ENCODE measurements around the gene ZBTB7C. TPM values are rescaled to one million over a fixed set of nuclear protein-coding genes. Genes with fewer than 3 reads are reported as not detected.

ZBTB7C gene
- total RNA-seq, 6 donors from 2014 or later: 6.1 to 18.1 (median 12.2) TPM

DNA sequence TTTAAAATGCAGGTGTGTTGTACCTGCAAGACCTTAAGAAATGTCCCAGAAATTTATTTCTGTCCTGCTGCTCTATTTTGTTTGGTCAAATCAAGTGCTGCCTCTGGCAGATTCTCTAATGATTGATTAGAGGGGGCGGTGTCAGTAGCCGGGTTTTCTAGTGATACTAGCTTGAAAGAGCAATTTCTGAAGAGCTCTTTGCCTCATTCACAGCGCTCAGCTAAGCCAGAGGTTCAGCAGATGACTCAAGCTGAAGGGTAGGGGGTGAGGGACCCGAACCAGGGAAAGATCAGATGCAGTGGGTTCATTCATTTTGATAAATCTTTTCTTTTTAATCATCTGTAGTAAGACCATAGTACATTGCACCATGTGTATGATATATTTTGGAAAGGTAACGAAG is 15.0 kb downstream of the ZBTB7C start:
- TF ChIP-seq EP300 (IDR thresholded peaks at IDR 0.05) (no peak), POLR2AphosphoS5 (IDR thresholded peaks at IDR 0.05) (no peak), POLR2A (IDR thresholded peaks at IDR 0.05) (no peak)
- TF ChIP-seq, protein P1, sequence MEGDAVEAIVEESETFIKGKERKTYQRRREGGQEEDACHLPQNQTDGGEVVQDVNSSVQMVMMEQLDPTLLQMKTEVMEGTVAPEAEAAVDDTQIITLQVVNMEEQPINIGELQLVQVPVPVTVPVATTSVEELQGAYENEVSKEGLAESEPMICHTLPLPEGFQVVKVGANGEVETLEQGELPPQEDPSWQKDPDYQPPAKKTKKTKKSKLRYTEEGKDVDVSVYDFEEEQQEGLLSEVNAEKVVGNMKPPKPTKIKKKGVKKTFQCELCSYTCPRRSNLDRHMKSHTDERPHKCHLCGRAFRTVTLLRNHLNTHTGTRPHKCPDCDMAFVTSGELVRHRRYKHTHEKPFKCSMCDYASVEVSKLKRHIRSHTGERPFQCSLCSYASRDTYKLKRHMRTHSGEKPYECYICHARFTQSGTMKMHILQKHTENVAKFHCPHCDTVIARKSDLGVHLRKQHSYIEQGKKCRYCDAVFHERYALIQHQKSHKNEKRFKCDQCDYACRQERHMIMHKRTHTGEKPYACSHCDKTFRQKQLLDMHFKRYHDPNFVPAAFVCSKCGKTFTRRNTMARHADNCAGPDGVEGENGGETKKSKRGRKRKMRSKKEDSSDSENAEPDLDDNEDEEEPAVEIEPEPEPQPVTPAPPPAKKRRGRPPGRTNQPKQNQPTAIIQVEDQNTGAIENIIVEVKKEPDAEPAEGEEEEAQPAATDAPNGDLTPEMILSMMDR (IDR thresholded peaks at IDR 0.05): no peak
- no peaks in the 10 kb centered on the region for H3K36me3 ChIP-seq
- no peak overlapping the region for H3K4me3 ChIP-seq
- ATAC-seq (ENCODE audit: low FRiP score in 2 of 2): no peak
- no peaks in the 10 kb centered on the region for H3K9me3 ChIP-seq
- 68 to 76% methylated on average over 5 of the region's 5 CpGs for WGBS, 2 donors
- no peak overlapping the region for H3K27ac ChIP-seq
- H3K4me1 ChIP-seq: peaks cover 4 to 20% (median 15%) of the 10 kb centered on the region in 4 donors
- DNase-seq: no peak
- H3K27me3 ChIP-seq: no peaks in the 10 kb centered on the region

DNA sequence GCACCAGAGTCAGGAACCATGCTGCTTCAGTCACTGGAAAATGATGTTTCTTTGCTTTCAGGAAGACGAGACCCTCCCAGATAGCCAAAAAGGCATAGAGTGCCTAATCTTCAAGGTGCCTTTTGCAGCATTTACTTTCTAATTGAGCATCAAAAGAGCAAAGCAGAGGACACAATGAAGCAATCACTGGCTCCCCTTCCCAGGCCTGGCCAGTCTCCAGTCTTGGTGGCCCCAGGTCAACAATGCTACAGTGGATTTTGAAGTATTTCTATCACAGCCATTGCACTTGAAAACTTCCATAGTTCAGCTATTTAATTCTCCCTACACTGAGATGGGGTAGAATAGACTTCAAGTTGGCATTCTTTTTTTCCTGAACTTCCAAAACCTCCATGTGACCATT is 15.4 kb downstream of the ZBTB7C start:
- no peak for DNase-seq
- H3K27ac ChIP-seq: no peak overlapping the region

DNA sequence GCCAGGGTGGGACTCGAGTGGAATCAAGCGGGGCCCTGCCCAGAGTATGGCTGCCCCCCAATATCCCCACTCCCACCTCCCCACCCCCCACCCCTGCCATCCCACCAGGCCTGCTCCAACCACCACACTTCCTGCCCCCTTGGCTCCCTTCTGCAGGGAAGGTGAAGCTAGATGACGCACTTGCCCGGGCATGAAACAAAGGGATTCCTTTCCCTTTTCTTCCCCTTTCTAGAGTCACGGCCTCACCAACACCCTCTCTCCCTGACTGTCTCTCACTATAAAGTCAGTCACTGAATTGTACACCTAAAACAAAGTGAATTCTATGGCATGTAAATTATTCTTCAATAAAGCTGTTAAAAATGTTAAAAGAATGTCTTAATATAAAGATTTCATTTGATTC is 16.0 kb downstream of the ZBTB7C start:
- 63 to 82% methylated on average over 2 to 5 of the region's 5 CpGs for WGBS, 2 donors

More for the DNA sequence above, 15.4 kb downstream of the ZBTB7C start:
- H3K27me3 ChIP-seq: no peaks in the 10 kb centered on the region
- H3K9me3 ChIP-seq: no peaks in the 10 kb centered on the region
- 25 to 74% methylated on average over 1 of the region's 1 CpG for WGBS, 2 donors
- peaks cover 4 to 20% (median 15%) of the 10 kb centered on the region in 4 donors for H3K4me1 ChIP-seq
- H3K4me3 ChIP-seq: no peak overlapping the region
- ATAC-seq (ENCODE audit: low FRiP score in 2 of 2): no peak
- no peaks in the 10 kb centered on the region for H3K36me3 ChIP-seq
- TF ChIP-seq, protein P1 (IDR thresholded peaks at IDR 0.05): no peak
- TF ChIP-seq EP300 (IDR thresholded peaks at IDR 0.05) (no peak), POLR2AphosphoS5 (IDR thresholded peaks at IDR 0.05) (no peak), POLR2A (IDR thresholded peaks at IDR 0.05) (no peak)

DNA sequence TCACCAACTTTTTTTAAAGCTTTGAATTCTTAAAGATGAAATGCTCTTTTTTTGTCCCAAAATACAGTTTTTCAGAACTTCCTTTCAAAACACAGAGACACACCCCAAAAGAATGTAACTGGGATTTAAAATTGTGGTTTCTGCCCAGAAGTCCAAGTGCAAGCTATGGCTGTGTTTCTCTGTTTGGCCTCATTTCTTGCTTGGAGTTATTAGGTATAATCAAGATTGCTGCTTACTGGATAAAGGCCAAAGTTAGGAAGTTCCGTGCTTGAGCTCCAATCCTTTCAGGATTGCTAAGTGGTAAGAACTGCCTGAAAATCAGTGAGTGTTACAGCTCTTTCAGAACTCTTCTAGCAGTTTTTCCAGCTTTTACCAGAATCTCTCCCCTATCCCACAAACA is 16.9 kb downstream of the ZBTB7C start:
- TF ChIP-seq, protein P1 (IDR thresholded peaks at IDR 0.05): no peak
- TF ChIP-seq EP300 (IDR thresholded peaks at IDR 0.05) (no peak), POLR2A (IDR thresholded peaks at IDR 0.05) (no peak), POLR2AphosphoS5 (IDR thresholded peaks at IDR 0.05) (no peak)
- DNase-seq (no peak), ATAC-seq (ENCODE audit: low FRiP score in 2 of 2) (no peak)
- Histone ChIP-seq H3K27me3 (no peaks in the 10 kb centered on the region), H3K4me3 (no peak overlapping the region), H3K4me1 (peaks cover 4 to 20% (median 15%) of the 10 kb centered on the region in 4 donors), H3K36me3 (no peaks in the 10 kb centered on the region), H3K27ac (peak overlapping the region in 1 of 4 donors; percentile 39), H3K9me3 (no peaks in the 10 kb centered on the region)
- WGBS, 2 donors: 50 to 53% methylated on average over 1 of the region's 1 CpG

More for the DNA sequence above, 16.0 kb downstream of the ZBTB7C start:
- H3K36me3 ChIP-seq: no peaks in the 10 kb centered on the region
- H3K27me3 ChIP-seq: no peaks in the 10 kb centered on the region
- ATAC-seq (ENCODE audit: low FRiP score in 2 of 2) (no peak), DNase-seq (no peak)
- H3K27ac ChIP-seq: peak overlapping the region in 2 of 4 donors; percentile 39 to 44
- TF ChIP-seq EP300 (IDR thresholded peaks at IDR 0.05) (no peak), POLR2A (IDR thresholded peaks at IDR 0.05) (no peak), POLR2AphosphoS5 (IDR thresholded peaks at IDR 0.05) (no peak)
- TF ChIP-seq, protein P1 (IDR thresholded peaks at IDR 0.05): no peak
- no peak overlapping the region for H3K4me3 ChIP-seq
- H3K9me3 ChIP-seq: no peaks in the 10 kb centered on the region
- peaks cover 4 to 20% (median 15%) of the 10 kb centered on the region in 4 donors for H3K4me1 ChIP-seq

DNA sequence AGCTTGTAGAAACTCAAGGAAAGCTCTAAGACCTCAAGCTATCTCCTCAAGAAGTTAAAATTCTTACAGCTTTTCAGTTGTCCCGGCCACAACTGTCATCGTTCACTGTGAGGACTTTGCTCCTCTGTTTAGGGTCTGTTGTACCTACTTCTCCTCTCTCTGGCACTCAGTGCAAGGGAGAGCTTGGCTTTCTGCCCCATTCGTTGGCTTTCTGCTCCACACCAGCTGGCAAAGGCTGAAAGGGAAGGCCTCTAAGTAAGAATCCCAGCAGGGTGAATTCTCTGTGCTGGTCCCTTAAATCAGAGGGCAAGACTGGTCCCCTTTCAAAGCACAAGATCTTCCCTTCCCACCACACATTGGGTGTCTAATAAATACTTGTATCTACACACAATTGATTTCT is 17.3 kb downstream of the ZBTB7C start:
- WGBS, 2 donors: 40 to 57% methylated on average over 3 of the region's 3 CpGs
- H3K4me3 ChIP-seq: no peak overlapping the region
- no peak for ATAC-seq (ENCODE audit: low FRiP score in 2 of 2)
- no peaks in the 10 kb centered on the region for H3K36me3 ChIP-seq
- DNase-seq: no peak
- no peaks in the 10 kb centered on the region for H3K27me3 ChIP-seq
- H3K27ac ChIP-seq: peak overlapping the region in 1 of 4 donors; percentile 15
- TF ChIP-seq POLR2A (IDR thresholded peaks at IDR 0.05) (no peak), EP300 (IDR thresholded peaks at IDR 0.05) (no peak), POLR2AphosphoS5 (IDR thresholded peaks at IDR 0.05) (no peak)
- TF ChIP-seq, protein P1 (IDR thresholded peaks at IDR 0.05): no peak
- no peaks in the 10 kb centered on the region for H3K9me3 ChIP-seq
- H3K4me1 ChIP-seq: peaks cover 4 to 20% (median 15%) of the 10 kb centered on the region in 4 donors
